K562 (cell line): ENCODE data around the gene OXLD1. TPM values are rescaled to one million over a fixed set of nuclear protein-coding genes. Genes with fewer than 3 reads are reported as not detected.

ENCODE experiments used
- polyA plus RNA-seq, 8 experiments: library from polyadenylated mRNA; depleted of rRNA in 4 of 8; stranded (reverse) in 5 of 8; unstranded in 3 of 8; fragments of >200 nt; fragmentation: Nextera tagmentation in 2 of 8; fragmentation: Illumina TruSeq in 1 of 8; extraction: Ambion mirVana in 2 of 8; extraction: Trizol in 1 of 8; gene quantifications; 2 replicates each; pipeline versions ENCODE4 v1.2.1 to v1.2.3, GENCODE V29; 2011 to 2014; ENCODE audit warnings: inconsistent platforms in 1 of 8, missing spikeins in 1 of 8
- total RNA-seq, 7 experiments: library from RNA; depleted of rRNA in 6 of 7; stranded (reverse); fragments of >200 nt in 6 of 7; fragmentation: Illumina TruSeq in 2 of 7; extraction: Trizol in 2 of 7; gene quantifications; 2 replicates each; pipeline versions ENCODE4 v1.2.1 to v1.2.3, GENCODE V29; 2011 to 2021; ENCODE audit warnings: low replicate concordance in 1 of 7
- TF ChIP-seq, protein P1 (sequence below), 2 experiments: fragments of 450-650 bp in 1 of 2; sonication (generic) in 1 of 2; formaldehyde crosslinking in 1 of 2; IDR thresholded peaks; 2 replicates each; pipeline versions ENCODE4 v1.7.1 to v1.9.0; 2016 to 2022; ENCODE audit warnings: inconsistent platforms in 1 of 2, mild to moderate bottlenecking in 1 of 2, missing genetic modification reagents in 1 of 2
- TF ChIP-seq, protein P2 (sequence below), 2 experiments: fragments of 450-650 bp; IDR thresholded peaks; 2 replicates each; pipeline ENCODE4 v1.6.1; 2018; ENCODE audit warnings: mild to moderate bottlenecking in 2 of 2, low read depth in 1 of 2; ENCODE audit not compliant: partially characterized antibody in 2 of 2
- TF ChIP-seq, protein P3 (sequence below), 2 experiments: fragments of 450-650 bp; IDR thresholded peaks; 2 replicates each; pipeline ENCODE4 v1.6.1; 2016; ENCODE audit warnings: mild to moderate bottlenecking in 2 of 2, borderline replicate concordance in 1 of 2, low read depth in 1 of 2, moderate library complexity in 1 of 2

The OXLD1 gene
- total and polyA plus RNA-seq, 9 of the 15 experiments (the other 6 are each of a cell fraction or from before 2014, with no cell fraction given): 4.4 to 115 (median 29.3) TPM

DNA sequence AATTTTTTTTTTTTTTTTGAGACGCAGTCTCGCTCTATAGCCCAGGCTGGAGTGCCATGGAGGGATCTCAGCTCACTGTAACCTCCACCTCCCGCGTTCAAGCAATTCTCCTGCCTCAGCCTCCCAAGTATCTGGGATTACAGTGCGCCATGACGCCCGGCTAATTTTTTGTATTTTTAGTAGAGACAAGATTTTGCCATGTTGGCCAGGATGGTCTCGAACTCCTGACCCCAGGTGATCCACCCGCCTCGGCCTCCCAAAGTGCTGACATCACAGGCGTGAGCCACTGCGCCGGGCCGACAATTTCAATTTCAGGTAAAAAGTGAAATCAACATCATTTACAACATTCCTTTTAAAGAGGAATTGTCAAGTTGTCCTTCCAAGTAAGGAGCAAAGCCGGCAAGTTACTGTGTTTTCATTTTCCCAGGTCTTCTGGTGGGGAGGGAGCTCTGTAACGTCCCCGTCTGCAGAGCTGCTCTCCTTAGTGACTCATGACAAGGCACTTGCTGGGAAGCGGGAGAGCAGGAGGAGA is 30.4 kb downstream of the OXLD1 start (continued):
- TF ChIP-seq, protein P1, sequence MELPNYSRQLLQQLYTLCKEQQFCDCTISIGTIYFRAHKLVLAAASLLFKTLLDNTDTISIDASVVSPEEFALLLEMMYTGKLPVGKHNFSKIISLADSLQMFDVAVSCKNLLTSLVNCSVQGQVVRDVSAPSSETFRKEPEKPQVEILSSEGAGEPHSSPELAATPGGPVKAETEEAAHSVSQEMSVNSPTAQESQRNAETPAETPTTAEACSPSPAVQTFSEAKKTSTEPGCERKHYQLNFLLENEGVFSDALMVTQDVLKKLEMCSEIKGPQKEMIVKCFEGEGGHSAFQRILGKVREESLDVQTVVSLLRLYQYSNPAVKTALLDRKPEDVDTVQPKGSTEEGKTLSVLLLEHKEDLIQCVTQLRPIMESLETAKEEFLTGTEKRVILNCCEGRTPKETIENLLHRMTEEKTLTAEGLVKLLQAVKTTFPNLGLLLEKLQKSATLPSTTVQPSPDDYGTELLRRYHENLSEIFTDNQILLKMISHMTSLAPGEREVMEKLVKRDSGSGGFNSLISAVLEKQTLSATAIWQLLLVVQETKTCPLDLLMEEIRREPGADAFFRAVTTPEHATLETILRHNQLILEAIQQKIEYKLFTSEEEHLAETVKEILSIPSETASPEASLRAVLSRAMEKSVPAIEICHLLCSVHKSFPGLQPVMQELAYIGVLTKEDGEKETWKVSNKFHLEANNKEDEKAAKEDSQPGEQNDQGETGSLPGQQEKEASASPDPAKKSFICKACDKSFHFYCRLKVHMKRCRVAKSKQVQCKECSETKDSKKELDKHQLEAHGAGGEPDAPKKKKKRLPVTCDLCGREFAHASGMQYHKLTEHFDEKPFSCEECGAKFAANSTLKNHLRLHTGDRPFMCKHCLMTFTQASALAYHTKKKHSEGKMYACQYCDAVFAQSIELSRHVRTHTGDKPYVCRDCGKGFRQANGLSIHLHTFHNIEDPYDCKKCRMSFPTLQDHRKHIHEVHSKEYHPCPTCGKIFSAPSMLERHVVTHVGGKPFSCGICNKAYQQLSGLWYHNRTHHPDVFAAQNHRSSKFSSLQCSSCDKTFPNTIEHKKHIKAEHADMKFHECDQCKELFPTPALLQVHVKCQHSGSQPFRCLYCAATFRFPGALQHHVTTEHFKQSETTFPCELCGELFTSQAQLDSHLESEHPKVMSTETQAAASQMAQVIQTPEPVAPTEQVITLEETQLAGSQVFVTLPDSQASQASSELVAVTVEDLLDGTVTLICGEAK (IDR thresholded peaks at IDR 0.05): peak; percentile 39; the same call in 1 of the 2 replicates
- TF ChIP-seq, protein P1 (CRISPR knock-in tag; IDR thresholded peaks at IDR 0.05): no peak
- TF ChIP-seq, protein P2, sequence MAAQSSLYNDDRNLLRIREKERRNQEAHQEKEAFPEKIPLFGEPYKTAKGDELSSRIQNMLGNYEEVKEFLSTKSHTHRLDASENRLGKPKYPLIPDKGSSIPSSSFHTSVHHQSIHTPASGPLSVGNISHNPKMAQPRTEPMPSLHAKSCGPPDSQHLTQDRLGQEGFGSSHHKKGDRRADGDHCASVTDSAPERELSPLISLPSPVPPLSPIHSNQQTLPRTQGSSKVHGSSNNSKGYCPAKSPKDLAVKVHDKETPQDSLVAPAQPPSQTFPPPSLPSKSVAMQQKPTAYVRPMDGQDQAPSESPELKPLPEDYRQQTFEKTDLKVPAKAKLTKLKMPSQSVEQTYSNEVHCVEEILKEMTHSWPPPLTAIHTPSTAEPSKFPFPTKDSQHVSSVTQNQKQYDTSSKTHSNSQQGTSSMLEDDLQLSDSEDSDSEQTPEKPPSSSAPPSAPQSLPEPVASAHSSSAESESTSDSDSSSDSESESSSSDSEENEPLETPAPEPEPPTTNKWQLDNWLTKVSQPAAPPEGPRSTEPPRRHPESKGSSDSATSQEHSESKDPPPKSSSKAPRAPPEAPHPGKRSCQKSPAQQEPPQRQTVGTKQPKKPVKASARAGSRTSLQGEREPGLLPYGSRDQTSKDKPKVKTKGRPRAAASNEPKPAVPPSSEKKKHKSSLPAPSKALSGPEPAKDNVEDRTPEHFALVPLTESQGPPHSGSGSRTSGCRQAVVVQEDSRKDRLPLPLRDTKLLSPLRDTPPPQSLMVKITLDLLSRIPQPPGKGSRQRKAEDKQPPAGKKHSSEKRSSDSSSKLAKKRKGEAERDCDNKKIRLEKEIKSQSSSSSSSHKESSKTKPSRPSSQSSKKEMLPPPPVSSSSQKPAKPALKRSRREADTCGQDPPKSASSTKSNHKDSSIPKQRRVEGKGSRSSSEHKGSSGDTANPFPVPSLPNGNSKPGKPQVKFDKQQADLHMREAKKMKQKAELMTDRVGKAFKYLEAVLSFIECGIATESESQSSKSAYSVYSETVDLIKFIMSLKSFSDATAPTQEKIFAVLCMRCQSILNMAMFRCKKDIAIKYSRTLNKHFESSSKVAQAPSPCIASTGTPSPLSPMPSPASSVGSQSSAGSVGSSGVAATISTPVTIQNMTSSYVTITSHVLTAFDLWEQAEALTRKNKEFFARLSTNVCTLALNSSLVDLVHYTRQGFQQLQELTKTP (IDR thresholded peaks at IDR 0.05; ENCODE audit: low read depth in 1 of 2, partially characterized antibody in 2 of 2): no peak
- TF ChIP-seq, protein P3, sequence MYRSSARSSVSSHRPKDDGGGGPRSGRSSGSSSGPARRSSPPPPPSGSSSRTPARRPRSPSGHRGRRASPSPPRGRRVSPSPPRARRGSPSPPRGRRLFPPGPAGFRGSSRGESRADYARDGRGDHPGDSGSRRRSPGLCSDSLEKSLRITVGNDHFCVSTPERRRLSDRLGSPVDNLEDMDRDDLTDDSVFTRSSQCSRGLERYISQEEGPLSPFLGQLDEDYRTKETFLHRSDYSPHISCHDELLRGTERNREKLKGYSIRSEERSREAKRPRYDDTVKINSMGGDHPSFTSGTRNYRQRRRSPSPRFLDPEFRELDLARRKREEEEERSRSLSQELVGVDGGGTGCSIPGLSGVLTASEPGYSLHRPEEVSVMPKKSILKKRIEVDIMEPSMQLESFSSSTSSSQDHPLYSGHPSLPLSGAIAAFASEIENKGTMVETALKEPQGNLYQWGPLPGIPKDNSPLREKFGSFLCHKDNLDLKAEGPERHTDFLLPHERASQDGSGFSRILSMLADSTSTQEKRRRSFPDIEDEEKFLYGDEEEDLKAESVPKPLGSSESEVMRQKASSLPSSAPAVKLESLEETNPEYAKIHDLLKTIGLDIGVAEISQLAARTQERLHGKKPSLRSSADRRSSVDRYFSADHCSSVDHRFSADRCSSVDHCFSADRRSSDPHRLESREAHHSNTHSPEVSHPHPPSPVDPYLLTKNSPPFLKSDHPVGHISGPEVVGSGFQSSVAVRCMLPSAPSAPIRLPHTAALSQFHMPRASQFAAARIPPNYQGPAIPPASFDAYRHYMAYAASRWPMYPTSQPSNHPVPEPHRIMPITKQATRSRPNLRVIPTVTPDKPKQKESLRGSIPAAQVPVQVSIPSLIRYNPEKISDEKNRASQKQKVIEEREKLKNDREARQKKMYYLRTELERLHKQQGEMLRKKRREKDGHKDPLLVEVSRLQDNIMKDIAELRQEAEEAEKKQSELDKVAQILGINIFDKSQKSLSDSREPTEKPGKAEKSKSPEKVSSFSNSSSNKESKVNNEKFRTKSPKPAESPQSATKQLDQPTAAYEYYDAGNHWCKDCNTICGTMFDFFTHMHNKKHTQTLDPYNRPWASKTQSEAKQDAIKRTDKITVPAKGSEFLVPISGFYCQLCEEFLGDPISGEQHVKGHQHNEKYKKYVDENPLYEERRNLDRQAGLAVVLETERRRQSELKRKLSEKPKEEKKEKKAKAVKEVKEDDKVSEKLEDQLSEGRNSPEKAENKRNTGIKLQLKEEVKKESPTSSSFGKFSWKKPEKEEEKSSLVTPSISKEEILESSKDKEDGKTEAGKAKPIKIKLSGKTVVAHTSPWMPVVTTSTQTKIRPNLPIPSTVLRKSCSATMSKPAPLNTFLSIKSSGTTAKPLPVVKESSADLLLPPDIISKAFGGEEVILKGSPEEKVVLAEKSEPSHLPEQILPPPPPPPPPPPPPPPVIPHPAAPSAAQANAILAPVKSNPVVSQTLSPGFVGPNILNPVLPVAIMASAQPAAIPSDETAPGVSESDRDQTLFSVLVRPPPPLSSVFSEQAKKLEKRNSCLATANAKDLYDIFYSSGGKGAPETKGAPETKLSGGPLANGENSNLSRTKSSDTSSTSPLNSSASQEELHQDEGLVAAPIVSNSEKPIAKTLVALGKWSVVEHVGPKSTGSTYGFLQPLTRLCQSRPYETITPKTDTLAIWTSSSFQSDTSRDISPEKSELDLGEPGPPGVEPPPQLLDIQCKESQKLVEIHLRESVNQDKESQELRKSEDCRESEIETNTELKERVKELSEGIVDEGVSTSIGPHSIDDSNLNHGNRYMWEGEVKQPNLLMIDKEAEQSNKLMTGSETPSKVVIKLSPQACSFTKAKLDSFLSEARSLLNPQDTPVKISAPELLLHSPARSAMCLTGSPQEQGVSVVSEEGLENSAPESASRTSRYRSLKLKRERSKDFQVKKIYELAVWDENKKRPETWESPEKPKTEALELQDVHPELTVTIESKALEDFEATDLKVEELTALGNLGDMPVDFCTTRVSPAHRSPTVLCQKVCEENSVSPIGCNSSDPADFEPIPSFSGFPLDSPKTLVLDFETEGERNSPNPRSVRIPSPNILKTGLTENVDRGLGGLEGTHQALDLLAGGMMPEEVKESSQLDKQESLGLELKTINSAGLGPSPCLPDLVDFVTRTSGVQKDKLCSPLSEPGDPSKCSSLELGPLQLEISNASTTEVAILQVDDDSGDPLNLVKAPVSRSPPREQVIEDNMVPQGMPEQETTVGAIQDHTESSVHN (IDR thresholded peaks at IDR 0.05; ENCODE audit: borderline replicate concordance in 1 of 2, low read depth in 1 of 2): no peak
